Muscle layer of duodenum (tissue), 2 donors: Measurements from ENCODE around the gene CCDC59.
A peak's percentile ranks its signal among the peaks of the same experiment; 100 is the strongest.
"Not testable (repeated sequence)": the region's sequence is repeated elsewhere in the genome, so short reads cannot be mapped to it uniquely, and the experiment has no call there.

Source experiments
- H3K27ac ChIP-seq: one replicate; pipeline ENCODE4 v1.7.0; 2013; ENCODE audit warnings: mild to moderate bottlenecking, low read length
- H3K27me3 ChIP-seq: one replicate; pipeline ENCODE4 v1.7.0; 2013; ENCODE audit warnings: low read depth, mild to moderate bottlenecking, control low read depth, low read length
- H3K36me3 ChIP-seq, 2 donors: one replicate each; pipeline ENCODE4 v1.7.0; 2013; ENCODE audit warnings: low read length in 2 of 2, control low read depth in 1 of 2, mild to moderate bottlenecking in 1 of 2; ENCODE audit not compliant: insufficient read depth in 2 of 2, control insufficient read depth in 1 of 2
- H3K4me1 ChIP-seq, 2 donors: one replicate each; pipeline ENCODE4 v1.7.0; 2013; ENCODE audit warnings: low read length in 2 of 2, mild to moderate bottlenecking in 2 of 2, control low read depth in 1 of 2, moderate library complexity in 1 of 2; ENCODE audit not compliant: insufficient read depth in 2 of 2, control insufficient read depth in 1 of 2
- H3K4me3 ChIP-seq, 2 donors: one replicate each; pipeline ENCODE4 v1.7.0; 2013; ENCODE audit warnings: low read length in 2 of 2, low read depth in 1 of 2, mild to moderate bottlenecking in 1 of 2
- H3K9me3 ChIP-seq, 2 donors: one replicate each; pipeline ENCODE4 v1.7.0; 2013; ENCODE audit warnings: low read length in 2 of 2, control low read depth in 1 of 2, mild to moderate bottlenecking in 1 of 2; ENCODE audit not compliant: control insufficient read depth in 1 of 2
- donor health status: healthy.

CCDC59 gene

DNA sequence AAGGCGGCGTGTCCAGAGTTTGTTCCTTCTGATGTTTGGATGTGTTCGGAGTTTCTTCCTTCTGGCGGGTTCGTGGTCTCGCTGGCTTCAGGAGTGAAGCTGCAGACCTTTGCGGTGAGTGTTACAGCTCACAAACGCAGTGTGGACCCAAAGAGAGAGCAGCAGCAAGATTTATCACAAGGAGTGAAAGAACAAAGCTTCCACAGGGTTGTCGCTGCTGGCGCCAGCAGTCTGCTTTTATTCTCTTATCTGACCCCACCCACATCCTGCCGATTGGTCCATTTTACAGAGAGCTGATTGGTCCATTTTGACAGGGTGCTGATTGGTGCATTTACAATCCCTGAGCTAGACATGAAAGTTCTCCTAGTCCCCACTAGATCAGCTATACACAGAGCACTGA lies 2.6 kb upstream of the CCDC59 start:
- H3K4me3 ChIP-seq, result not testable (repeated sequence)
- Histone ChIP-seq H3K4me1 (peaks cover 5 to 42% of the 10 kb centered on the region in 2 donors), H3K36me3 (peaks cover 5 to 11% of the 10 kb centered on the region in 2 donors)

DNA sequence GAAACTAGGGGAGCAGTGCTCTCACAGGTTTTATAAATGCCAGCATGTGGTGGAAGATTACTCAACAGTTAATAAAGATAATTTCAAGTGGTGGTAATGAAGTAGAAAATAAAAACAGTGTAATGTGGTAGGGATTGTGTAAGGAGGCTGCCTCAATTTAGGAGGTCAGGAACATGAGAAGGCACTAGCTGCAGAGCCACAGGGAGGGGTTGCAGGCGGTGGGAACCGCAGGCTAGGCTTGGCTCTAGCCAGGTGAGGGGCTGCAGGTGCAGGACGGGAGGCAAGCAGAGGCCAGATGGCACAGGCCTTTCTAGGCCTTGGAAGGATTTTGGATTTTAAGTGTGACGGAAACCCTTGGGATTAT lies 910 bp upstream of the CCDC59 start:
- Histone ChIP-seq H3K36me3 (peaks cover 16 to 23% of the 10 kb centered on the region in 2 donors), H3K27ac (peak overlapping the region; percentile 43), H3K9me3 (no peaks in the 10 kb centered on the region), H3K4me1 (peaks cover 8 to 50% of the 10 kb centered on the region in 2 donors), H3K4me3 (peak overlapping the region; percentile 97 to 100), H3K27me3 (no peaks in the 10 kb centered on the region)

More for the DNA sequence above, 2.6 kb upstream of the CCDC59 start:
- not testable (repeated sequence) for H3K27me3 ChIP-seq, H3K27ac ChIP-seq, H3K9me3 ChIP-seq

DNA sequence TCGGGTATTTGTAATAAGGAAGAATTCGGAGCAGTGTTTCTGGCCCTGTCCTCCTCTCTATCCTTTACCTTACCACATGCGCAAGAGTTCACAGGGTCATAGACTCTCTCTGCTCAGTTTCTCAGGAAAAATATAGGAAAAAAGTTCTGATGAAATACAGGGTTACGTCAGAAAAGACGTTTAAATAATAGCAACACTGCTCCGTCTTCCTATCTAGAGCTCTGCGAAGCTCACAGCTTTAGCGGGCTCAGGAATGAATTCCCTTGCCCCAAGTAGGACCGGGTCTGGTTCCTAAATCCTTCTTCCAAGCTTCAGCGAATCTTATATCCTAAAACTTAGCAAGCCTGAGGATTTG lies 365 bp downstream of the CCDC59 start:
- Histone ChIP-seq H3K36me3 (peaks cover 24 to 36% of the 10 kb centered on the region in 2 donors), H3K4me1 (peaks cover 8 to 53% of the 10 kb centered on the region in 2 donors), H3K27ac (peak overlapping the region; percentile 99), H3K27me3 (no peaks in the 10 kb centered on the region), H3K9me3 (no peaks in the 10 kb centered on the region), H3K4me3 (peak overlapping the region; percentile 97 to 100)

- H3K36me3 ChIP-seq, result peaks cover 26 to 40% of the 10 kb centered on the region in 2 donors
- peak overlapping the region; percentile 99 for H3K27ac ChIP-seq
- no peaks in the 10 kb centered on the region for H3K27me3 ChIP-seq
- H3K4me3 ChIP-seq, result peak overlapping the region; percentile 97 to 100
- no peaks in the 10 kb centered on the region for H3K9me3 ChIP-seq
- peaks cover 8 to 53% of the 10 kb centered on the region in 2 donors for H3K4me1 ChIP-seq
These were observed 847 bp downstream of the CCDC59 start for GRCh38 chr12:82357340-82357739.

DNA sequence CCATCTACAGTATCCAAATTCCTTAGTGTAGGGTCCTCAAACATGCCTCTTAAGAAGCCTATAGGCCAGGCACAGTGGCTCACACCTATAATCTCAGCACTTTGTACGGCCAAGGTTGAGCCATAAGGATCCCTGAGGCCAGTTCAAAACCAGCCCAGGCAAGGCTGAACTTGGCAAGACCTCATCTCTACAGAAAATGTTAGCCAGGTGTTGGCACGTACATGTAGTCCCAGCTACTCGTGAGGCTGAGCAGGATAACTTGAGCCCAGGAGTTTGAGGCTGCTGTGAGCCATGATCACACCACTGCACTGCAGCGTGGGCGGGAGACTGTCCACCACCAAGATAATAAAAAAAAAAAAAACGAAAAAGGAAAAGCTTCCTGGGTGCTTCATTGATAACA lies 6.8 kb downstream of the CCDC59 start:
- H3K9me3 ChIP-seq, result no peaks in the 10 kb centered on the region
- peaks cover 26 to 64% of the 10 kb centered on the region in 2 donors for H3K36me3 ChIP-seq
- no peak overlapping the region for H3K27ac ChIP-seq
- peaks cover 8 to 16% of the 10 kb centered on the region in 2 donors for H3K4me1 ChIP-seq
- H3K27me3 ChIP-seq, result no peaks in the 10 kb centered on the region
- H3K4me3 ChIP-seq, result no peak overlapping the region

DNA sequence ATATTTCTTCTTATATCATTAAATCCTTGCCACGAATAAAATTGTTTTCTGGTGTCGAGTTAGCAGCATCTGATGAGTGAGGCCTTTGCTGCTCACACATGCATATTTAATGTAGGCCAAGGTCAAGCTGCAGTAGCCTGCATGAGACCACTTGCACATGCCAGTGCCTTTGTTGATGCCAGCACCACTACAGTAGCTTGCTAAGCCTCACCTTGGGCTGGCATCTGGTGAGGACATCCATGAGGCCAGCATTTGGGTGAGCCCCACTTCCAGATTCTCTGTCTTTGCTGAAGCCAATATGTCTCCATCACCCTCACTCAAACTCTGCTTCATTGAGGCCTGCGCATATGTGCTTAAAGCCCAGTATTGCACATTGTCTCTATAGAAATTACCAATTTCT lies 8.0 kb downstream of the CCDC59 start:
- Histone ChIP-seq H3K36me3 (peaks cover 14 to 52% of the 10 kb centered on the region in 2 donors), H3K4me3 (no peak overlapping the region), H3K4me1 (peaks cover 0 to 6% of the 10 kb centered on the region in 2 donors), H3K9me3 (no peaks in the 10 kb centered on the region), H3K27me3 (no peaks in the 10 kb centered on the region), H3K27ac (no peak overlapping the region)

DNA sequence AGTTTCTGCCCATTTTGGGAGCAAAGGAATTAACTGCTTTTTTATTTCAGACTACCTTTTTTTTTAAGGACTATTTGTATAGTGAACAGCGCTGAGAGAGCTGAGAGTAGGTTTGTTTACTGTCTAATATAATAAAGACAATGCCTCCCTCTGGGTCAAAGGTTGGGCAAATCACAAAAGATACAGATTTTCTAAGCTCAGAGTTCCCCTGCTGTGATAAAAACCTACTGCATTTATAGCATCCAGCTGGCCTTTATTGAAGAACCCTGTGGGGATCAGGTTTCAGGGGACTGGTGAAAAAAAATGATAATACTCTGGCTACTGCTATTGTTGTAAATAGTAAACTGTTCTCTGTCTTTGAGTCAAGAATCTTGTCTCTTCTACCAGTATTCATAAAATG lies 28.7 kb downstream of the CCDC59 start:
- H3K9me3 ChIP-seq, result no peaks in the 10 kb centered on the region
- no peak overlapping the region for H3K27ac ChIP-seq
- no peaks in the 10 kb centered on the region for H3K36me3 ChIP-seq
- H3K27me3 ChIP-seq, result no peaks in the 10 kb centered on the region
- H3K4me1 ChIP-seq, result no peaks in the 10 kb centered on the region
- no peak overlapping the region for H3K4me3 ChIP-seq

DNA sequence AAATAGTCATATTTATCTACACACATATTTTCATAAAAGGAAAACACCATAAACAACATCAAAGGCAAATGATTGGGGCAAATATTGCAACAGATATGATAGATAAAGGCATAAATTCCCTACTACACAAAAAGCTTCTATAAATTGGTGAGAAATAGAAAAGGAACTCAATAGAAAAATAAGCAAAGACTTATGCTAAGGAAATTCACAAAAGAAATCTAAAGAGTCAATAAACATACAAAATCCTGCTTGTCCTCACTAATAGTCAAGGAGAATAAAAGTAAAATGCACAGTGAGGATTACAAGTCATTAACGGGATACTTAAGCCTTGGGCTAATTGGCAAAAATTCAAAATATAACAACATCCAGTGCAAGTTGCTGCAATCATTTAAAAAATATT lies 30.3 kb downstream of the CCDC59 start:
- no peaks in the 10 kb centered on the region for H3K27me3 ChIP-seq
- no peaks in the 10 kb centered on the region for H3K36me3 ChIP-seq
- H3K27ac ChIP-seq, result no peak overlapping the region
- no peaks in the 10 kb centered on the region for H3K9me3 ChIP-seq
- no peak overlapping the region for H3K4me3 ChIP-seq
- H3K4me1 ChIP-seq, result no peaks in the 10 kb centered on the region

DNA sequence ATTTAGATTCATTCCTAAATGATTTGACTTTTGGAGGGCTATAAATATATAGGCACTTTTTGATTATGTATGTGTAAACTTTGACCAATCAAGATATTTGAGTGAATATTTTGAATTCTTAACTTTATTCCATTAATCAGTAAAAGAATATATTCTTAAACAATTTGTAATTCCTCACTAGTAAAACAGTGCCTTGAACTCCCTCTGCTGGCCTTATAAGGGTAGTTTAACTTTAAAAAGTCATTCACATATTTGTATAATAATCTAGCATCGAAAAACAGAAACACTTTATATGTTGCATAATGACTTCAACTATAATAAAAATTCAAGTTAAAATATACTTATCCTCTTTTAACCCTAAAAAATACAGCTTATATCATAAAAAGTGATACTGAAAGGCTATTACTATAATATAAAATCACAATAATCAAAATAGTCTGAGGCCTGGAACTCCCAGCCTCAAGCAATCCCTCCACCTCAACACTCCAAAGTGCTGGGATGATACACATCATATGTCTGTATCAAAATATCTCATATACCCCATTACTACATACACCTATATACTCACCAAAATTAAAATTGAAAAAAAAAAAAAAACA lies 31.2 kb downstream of the CCDC59 start:
- H3K27me3 ChIP-seq, result no peaks in the 10 kb centered on the region

GRCh38 chr12:82325540-82326336 lies 32.4 kb downstream of the CCDC59 start:
- H3K27ac ChIP-seq, result no peak overlapping the region
- no peaks in the 10 kb centered on the region for H3K9me3 ChIP-seq
- H3K36me3 ChIP-seq, result no peaks in the 10 kb centered on the region
- no peak overlapping the region for H3K4me3 ChIP-seq
- H3K4me1 ChIP-seq, result no peaks in the 10 kb centered on the region
- no peaks in the 10 kb centered on the region for H3K27me3 ChIP-seq

More for the DNA sequence above, 31.2 kb downstream of the CCDC59 start:
- no peak overlapping the region for H3K27ac ChIP-seq
- no peaks in the 10 kb centered on the region for H3K36me3 ChIP-seq
- no peaks in the 10 kb centered on the region for H3K9me3 ChIP-seq
- H3K4me3 ChIP-seq, result no peak overlapping the region
- no peaks in the 10 kb centered on the region for H3K4me1 ChIP-seq

DNA sequence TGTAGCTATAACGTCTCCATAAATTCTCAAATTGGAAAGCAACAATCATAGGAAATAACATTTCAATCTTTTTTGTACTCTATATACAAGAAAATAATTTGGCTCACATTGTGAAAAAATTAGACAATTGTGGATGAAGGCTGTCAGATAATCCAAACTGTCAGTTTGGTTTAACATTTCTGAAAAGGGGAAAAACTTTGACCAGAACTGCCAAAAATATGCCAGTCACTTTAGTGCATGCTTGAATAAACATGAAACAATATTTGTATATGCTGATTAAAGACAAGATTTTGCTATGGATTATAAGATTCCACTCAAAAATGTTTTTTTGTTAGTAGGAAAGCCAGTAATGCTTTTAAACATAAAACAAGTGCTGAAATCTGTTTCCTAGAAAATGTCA lies 38.9 kb downstream of the CCDC59 start:
- Histone ChIP-seq H3K36me3 (no peaks in the 10 kb centered on the region), H3K27ac (no peak overlapping the region), H3K4me1 (no peaks in the 10 kb centered on the region), H3K4me3 (no peak overlapping the region), H3K27me3 (no peaks in the 10 kb centered on the region), H3K9me3 (no peaks in the 10 kb centered on the region)
